Left renal pelvis (tissue), 4 donors: ENCODE measurements around the gene SFI1. TPM values are rescaled to one million over a fixed set of nuclear protein-coding genes. Genes with fewer than 3 reads are reported as not detected.
"Not testable (repeated sequence)": the region's sequence is repeated elsewhere in the genome, so short reads cannot be mapped to it uniquely, and the experiment has no call there.

Experiments used
- DNase-seq, 4 donors: peaks; one replicate each; pipeline ENCODE4 v3.0.0-alpha.2; 2013; ENCODE audit warnings: low read depth in 4 of 4, low spot score in 3 of 4
- polyA plus RNA-seq, 4 donors: library from polyadenylated mRNA; unstranded; fragments of 120-200 nt; gene quantifications; one replicate each; pipeline ENCODE4 v1.2.1, GENCODE V29; 2013; ENCODE audit not compliant: insufficient read length in 4 of 4

The SFI1 gene
- polyA plus RNA-seq, 4 donors = 17.2 to 49.3 (median 23.6) TPM

- DNase-seq = no peak
Observed at GRCh38 chr22:31629741-31630184, 133.4 kb downstream of the SFI1 start.

DNA sequence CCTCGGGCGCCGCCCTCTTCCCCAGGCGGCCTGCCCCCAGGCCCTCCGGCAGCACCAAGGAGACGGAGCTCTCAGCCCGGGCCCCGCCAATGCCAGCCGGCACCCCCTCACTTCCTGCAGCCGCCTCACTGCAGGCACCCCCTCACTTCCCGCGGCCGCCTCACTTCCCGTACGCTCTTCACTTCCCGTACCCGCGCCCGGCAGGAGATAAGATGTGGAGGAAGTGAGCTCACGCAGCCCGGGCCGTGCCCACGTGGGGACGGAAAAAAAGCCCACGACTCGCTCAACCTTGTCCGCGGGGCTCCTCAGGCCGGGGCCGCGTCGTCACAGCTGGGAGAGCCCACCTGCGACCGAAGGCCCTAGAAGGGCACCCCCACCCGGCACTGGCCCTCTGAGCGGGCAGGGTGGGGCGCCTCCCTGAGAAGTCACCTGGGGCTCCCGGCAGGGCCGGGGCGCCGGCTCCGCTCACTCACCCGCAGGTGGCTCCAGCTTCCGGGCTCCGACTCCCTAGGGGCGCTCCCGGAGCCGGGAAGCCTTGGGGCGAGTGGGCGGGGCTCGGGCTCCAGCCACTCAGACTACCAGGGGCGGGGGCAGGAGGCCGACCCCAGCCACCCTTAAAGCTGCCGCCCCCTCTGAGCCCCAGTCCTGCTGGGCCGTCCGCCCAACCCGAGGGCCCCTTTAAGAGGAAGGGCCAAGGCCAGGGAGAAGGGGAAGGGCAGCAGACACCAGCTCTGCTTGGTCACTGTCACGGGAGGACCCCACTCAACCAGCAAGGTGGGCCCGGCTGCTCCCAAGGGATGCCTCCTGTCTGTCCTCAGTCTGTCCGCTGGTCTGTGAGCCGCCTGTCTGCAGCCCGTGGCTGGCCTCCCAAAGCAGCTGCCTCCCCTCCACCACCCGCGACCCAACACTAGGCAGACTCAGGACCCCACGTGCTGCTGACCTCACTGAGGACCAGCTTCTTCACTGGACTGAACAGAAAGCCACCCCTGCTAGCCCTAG, 134.3 kb downstream of the SFI1 start:
- DNase-seq = peak in 3 of 4 donors; percentile 51 to 65 (median 56)

DNA sequence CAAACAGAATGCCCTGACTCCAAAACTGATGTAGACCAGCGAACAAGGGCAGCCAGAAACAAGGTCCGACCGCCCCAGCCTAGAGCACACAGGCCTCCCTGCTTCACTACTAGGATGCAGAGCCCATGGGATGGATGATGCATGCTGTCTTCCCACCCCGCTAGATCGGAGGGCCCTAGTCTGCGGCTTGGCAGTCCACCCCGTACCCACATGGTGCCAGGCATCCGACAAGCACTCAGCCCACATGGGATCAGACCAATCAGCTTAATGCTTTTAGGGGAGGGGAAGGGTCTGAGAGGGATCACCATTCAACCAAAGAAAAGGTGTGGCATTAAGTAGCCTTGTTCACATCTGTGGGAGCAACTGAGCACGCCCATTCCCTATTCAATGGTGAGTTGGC, 135.1 kb downstream of the SFI1 start:
- no peak for DNase-seq

GRCh38 chr22:31635638-31636306, 139.4 kb downstream of the SFI1 start:
- no peak for DNase-seq

- no peak for DNase-seq
Observed at GRCh38 chr22:31637447-31637890, 141.1 kb downstream of the SFI1 start.

DNA sequence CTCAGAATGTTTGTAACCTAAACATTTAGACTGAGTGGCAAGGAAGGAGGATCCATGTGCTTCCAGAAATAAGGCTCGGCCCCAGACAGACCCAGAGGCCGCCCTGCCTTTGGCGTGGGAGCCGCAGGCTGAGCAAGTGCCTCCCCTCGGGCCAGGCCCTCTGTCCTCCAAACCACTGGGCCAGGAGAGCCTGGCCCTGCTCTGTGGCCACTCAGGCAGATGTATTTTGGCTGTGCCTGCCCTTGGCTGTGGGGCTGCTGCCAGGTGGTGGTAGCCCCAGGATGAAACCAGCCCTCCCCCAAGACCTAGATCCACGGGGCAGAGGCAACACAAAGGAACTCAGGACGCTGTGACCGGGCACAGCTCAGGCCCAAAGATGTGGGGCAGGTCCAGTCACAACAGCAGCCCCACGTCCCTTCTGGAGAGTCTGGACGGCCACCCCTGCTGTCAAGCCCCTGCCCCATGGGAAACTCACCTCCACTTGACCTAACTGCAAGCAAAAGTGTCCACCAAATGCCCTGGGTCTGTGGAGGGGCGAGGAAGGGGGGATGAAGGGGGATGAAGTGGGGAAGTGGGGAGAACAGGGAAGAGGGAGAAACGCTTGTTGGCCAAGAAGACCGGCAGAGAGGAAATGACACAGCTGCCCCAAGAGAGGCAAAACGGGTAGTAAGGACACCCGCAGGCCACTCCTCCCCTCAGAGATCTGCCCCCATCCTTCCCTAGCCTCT, 141.7 kb downstream of the SFI1 start:
- DNase-seq = no peak

DNA sequence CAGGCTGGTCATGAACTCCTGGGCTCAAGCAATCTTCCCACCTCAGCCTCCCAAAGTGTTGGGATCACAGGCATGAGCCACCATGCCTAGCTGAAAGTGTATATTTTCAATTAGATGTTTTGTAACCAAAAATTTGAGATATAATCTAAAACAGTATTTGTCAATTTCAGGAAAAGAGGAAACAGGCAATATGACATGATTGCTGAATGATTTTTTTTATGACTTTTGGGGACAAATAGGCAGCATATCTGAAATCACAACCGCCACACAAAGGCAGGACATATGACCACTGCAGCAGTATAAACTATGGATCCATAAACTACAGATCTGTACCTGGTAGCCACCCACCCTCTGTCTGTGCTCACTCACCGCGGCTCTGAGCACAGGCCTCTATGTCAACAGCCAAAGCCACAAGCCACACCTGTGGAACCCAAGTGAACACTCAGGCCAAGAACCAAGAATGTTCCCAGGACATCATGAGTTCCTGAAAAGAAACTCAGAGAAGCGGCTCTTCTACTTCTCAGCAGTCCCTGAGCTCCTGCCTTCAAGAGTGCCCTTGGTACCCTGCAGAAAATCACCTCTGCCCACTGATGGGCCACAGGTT, 143.2 kb downstream of the SFI1 start:
- DNase-seq = no peak

DNA sequence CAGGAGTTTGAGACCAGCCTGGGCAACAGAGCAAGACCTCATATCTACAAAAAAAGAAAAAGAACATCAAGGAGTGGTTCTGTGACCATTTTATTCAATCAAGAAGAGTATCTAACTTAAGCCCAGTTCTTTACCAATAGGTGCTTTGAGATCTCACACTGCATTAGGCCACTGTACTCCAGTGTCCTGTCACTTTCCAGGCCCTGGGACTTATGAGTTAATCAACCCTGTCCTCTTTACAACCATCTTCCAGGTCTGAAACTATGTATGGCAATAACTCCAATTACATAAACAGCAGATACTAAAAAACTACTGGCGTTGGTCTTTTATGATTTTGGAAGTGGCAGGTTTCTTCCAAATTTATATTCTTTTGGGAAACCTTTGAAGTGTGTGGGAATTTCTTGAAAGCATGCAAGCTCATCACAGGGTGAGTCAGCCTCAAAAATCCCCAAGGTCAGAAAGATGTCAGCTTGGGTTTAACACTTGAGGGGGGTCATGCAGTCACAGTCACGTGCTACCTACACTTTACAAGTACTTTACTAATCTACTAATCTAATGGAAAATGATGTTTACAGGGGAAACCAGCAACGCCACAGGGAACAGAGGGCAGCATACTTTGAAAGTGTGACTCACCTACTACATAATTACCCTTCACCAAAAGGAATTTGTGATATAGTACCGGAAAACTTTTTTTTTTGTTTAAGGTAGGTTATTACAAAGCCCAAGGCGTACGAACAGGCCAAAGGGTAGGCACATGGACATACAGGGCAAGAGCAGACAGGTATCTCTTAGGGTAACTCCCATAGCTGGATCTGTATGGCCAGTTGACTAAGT, 150.1 kb downstream of the SFI1 start:
- DNase-seq = no peak

DNA sequence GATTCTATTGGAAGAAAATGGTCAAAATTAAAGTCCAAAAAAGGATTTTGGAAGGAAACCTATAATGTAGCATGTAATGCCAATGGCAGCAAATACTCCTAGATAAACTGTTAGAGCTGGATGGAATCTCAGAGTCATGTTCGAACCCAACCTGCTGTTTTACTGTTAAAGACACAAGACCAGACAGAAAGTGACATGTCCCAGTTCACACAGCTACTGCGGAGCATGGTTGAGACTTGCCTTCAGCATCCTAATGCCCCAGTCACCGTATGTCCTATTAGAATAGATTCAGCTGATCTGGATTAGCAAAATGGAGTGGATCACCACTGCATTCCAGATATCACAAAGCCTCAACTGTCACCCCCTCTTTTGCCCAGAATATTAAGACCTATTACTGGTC, 150.7 kb downstream of the SFI1 start:
- DNase-seq = no peak

DNA sequence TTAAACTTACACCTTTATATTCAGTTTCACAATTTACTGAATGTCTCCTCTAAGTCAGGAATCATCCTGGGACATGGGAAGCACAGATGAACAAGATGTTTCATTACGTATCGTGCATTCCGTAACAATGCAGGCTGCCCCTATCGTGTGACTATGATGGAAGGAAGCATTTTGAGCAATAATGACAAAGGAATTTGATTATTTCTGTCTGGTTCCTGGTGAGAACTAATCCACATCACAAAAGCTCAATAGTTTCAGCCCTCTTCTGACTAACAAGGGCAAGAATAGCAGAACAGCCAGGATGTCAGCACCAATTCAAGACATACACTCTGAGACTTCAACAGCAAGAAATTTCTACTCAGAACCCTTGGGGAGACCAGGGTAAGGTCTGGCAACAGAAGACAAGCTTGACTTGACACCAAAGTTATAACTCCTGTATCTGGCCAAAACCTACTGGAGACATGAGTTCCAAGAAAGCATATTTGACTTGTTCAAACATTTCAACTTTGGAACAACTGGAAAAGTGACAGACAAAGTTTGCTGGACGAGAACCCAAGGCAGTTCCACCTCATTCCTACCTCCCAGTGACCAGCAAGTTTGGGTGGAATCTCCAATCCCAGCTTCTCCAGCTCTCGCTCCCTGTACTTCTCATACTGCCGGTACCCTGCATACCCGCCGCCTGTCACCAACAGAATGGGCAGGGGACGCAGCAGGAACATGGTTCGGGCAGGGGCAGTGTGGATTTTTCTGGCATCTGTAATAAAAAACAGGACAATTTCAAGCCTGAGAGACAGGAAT, 151.4 kb downstream of the SFI1 start:
- no peak for DNase-seq

DNA sequence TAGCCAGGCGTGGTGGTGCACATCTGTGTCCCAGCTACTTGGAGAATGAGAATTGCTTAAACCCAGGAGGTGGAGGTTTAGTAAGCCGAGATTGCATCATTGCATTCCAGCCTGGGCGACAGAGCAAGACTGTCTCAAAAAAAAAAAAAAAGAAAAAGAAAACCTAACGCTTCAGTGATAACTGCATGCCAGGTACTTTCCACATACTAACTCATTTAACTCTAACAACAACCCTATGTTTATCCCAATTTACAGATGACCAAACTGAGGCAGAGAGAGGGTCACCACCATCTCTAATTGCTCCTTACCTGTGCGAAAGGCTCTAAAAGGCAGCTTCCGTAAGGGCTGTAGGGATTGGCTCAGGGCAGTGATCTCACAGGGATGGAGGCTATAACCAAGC, 154.1 kb downstream of the SFI1 start:
- no peak for DNase-seq

GRCh38 chr22:31651664-31652063, 155.3 kb downstream of the SFI1 start:
- DNase-seq = no peak

DNA sequence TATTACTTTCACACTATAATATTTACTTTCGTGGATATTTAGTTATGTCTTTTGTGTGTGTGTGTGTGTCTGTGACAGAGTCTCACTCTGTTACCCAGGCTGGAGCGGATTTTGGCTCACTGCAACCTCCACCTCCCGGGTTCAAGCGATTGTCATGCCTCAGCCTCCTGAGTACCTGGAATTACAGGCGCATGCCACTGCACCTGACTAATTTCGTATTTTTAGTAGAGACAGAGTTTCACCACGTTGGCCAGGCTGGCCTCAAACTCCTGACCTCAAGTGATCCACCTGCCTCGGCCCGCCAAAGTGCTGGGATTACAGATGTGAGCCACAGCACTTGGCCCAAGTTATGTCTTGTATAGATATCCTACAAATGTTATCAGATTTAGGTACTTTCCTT, 155.8 kb downstream of the SFI1 start:
- DNase-seq = no peak

DNA sequence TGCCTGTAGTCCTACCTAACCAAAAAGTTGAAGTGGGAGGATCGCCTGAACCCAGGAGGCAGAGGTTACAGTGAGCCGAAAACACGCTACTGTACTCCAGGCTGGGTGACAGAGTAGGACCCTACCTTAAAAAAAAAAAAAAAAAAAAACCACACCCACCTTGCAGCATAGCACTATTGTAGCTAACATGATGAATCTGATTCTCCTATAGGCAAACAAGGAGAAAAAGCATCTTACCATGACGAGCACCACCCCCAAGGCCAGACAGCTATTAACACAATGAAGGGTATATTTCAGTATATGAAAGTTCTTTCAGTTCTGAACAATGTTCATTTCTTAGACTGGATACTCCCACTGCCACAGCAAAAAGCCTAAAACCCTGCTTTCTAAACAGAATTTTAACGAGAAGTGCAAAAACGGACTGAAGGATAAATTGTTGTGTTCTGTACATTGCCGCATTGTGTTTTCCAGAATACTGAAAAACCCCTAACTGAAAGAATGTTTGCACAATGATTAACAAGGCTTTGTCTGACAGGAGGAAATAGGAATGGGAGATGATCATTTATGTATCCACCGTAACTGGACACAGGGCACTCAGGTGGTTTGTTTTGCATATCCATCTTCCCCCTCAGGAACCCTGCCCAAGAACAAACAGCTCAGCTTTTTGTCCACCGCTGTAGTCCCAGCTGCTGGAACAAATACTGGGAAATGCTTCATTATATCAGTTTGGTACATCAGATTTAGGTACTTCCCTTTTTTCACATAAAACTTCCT, 156.8 kb downstream of the SFI1 start:
- DNase-seq = no peak

DNA sequence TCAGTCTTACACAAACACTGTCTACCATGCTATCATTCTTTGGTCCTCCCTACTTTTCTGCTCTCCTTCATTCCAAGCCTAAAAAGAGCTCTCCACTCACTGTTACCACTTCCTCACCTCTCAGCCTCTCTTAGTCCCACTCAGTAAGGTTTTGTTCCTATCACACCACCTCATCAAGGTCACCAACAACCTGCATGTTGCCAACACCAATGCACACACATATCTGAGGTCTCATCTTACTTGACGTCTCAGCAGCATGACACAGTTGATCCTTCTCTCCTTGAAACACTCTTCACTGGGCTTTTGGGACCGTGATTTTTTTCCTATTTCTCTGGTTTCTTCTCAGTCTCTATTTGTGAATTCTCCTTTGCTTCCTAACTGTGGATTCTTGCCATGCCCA, 157.6 kb downstream of the SFI1 start:
- no peak for DNase-seq

- no peak for DNase-seq
Observed at GRCh38 chr22:31654408-31654807, 158.1 kb downstream of the SFI1 start.

DNA sequence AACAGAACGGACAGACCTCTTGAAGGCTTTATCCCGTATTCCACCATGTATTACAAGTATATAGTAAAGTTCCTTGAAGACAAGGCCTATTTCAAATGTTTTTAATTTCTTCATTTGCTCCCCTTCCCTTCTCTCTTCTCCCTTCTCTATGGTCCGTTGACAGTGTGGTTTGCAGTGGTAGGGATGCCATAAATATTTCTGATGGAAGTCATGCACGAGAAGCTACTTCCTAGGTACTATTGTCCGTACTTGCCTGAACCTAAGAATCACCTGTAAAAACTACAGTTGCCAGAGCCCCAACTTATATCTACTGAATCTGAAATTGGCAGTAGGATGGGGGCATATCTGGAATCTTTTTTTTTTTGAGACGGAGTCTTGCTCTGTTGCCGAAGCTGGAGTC, 162.9 kb downstream of the SFI1 start:
- DNase-seq = no peak

GRCh38 chr22:31660860-31661341, 164.6 kb downstream of the SFI1 start:
- not testable (repeated sequence) for DNase-seq
